Right lobe of liver (tissue), 4 donors: ENCODE results near the gene AP4M1.

Experiments
- POLR2A ChIP-seq: fragments of 450-650 bp; IDR thresholded peaks from one replicate; pipeline ENCODE4 v1.6.1; 2017; ENCODE audit warnings: antibody characterized with exemption, mild to moderate bottlenecking
- TF ChIP-seq, protein P1 (sequence below), 4 donors: fragments of 200-600 bp in 3 of 4; fragments of 450-650 bp in 1 of 4; IDR thresholded peaks; one replicate each; pipeline versions ENCODE4 v1.5.1 to v1.8.0; 2016 to 2022; ENCODE audit warnings: antibody characterized with exemption in 4 of 4, mild to moderate bottlenecking in 2 of 4
- donor health status: DM: no; HTN: no; CAD: no.
- donor health status: DM: no; HTN: no; CAD: no.
- donor health status: DM: no; HTN: yes; CAD: no.

DNA sequence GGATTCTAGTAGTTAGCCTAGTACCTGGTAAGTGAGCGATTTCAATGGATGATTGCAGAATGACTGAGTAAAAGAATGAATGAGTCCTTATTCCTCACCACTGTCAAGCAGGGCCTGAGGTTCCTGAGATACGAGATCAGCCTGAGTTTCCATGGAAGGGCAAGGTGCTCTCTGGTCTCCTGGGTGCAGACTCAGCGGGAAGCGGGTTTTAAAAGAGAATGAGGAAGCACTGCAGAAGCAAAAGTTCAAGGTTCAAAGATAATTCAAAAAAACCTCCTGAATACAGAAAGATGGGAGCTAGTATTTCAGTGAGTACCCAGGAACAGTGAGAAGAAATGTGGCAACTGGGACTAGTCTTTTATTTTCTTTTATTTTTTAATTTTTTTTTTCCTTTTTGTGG lies 24.2 kb upstream of the AP4M1 start:
- TF ChIP-seq, protein P1, sequence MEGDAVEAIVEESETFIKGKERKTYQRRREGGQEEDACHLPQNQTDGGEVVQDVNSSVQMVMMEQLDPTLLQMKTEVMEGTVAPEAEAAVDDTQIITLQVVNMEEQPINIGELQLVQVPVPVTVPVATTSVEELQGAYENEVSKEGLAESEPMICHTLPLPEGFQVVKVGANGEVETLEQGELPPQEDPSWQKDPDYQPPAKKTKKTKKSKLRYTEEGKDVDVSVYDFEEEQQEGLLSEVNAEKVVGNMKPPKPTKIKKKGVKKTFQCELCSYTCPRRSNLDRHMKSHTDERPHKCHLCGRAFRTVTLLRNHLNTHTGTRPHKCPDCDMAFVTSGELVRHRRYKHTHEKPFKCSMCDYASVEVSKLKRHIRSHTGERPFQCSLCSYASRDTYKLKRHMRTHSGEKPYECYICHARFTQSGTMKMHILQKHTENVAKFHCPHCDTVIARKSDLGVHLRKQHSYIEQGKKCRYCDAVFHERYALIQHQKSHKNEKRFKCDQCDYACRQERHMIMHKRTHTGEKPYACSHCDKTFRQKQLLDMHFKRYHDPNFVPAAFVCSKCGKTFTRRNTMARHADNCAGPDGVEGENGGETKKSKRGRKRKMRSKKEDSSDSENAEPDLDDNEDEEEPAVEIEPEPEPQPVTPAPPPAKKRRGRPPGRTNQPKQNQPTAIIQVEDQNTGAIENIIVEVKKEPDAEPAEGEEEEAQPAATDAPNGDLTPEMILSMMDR (IDR thresholded peaks at IDR 0.05), result no peak
- no peak for TF ChIP-seq POLR2A
